Esophagus (tissue), 2 donors: ENCODE results near the gene CCDC122. TPM values are rescaled to one million over a fixed set of nuclear protein-coding genes. Genes with fewer than 3 reads are reported as not detected.

ENCODE experiments used
- H3K27ac ChIP-seq, 2 donors: one replicate each; pipeline ENCODE4 v1.5.1; 2013; ENCODE audit warnings: low read depth in 2 of 2, mild to moderate bottlenecking in 2 of 2, inconsistent platforms in 1 of 2, low read length in 1 of 2, moderate library complexity in 1 of 2
- H3K27me3 ChIP-seq, 2 donors: one replicate each; pipeline ENCODE4 v1.6.1; 2013; ENCODE audit warnings: low read length in 2 of 2, control low read depth in 1 of 2, mild to moderate bottlenecking in 1 of 2; ENCODE audit not compliant: insufficient read depth in 2 of 2, control insufficient read depth in 1 of 2
- H3K36me3 ChIP-seq, 2 donors: one replicate each; pipeline ENCODE4 v1.6.1; 2013; ENCODE audit warnings: low read length in 1 of 2; ENCODE audit not compliant: control insufficient read depth in 2 of 2, insufficient read depth in 2 of 2
- H3K4me1 ChIP-seq, 2 donors: one replicate each; pipeline ENCODE4 v1.6.1; 2013; ENCODE audit warnings: low read length in 1 of 2; ENCODE audit not compliant: control insufficient read depth in 2 of 2, insufficient read depth in 2 of 2
- H3K4me3 ChIP-seq, 2 donors: one replicate each; pipeline ENCODE4 v1.5.1; 2013; ENCODE audit warnings: low read length in 2 of 2, mild to moderate bottlenecking in 2 of 2, low read depth in 1 of 2, moderate library complexity in 1 of 2
- H3K9me3 ChIP-seq, 2 donors: one replicate each; pipeline ENCODE4 v1.6.1; 2013; ENCODE audit warnings: mild to moderate bottlenecking in 2 of 2, low read depth in 1 of 2, low read length in 1 of 2, moderate library complexity in 1 of 2; ENCODE audit not compliant: control insufficient read depth in 2 of 2, insufficient read depth in 1 of 2
- WGBS, 2 donors: extraction: QIAGEN DNeasy Blood & Tissue Kit; methylation state at CpG; one replicate each; pipeline ENCODE4 v1.1.7; 2013; 5-methylcytosine and 5-hydroxymethylcytosine counted together
- polyA plus RNA-seq, 2 donors: library from polyadenylated mRNA; stranded (reverse); fragments of 200-250 nt; gene quantifications; one replicate each; pipeline ENCODE4 v1.2.3, GENCODE V29; 2013
- donor health status: healthy with polysubstance abuse.
- donor health status: Bipolar disorder and iron deficiency.

The CCDC122 gene
- polyA plus RNA-seq, 2 donors, result 2.3 to 4.0 TPM

DNA sequence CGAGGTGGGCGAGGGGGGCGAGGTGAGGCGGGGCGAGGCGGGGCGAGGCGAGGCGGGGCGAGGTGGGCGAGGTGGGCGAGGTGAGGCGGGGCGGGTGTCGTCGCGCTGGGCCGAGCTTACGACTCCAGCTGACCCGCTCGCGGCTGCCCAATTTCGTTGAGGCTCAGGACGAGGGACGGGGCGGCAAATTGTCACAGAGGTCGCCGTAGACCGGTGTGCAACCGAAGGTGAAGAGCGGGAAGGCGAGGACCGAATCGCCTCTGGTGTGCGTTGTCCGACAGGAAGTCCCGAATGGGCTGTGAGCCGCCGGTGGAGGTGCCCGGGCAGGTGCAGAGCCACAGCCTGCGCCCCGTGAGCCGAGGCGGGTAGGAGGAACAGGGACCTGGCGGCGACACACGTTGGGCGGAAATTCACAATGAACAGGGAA, 228 bp upstream of the CCDC122 start, which contains the start of gene LACC1:
TSS of gene LACC1 (plus strand) at position 150 of the 427 bp plus-strand sequence. CDS start 1,082 bp downstream, outside the sequence.
- peak within 1 kb of the TSS; percentile 65 to 98 for H3K4me3 ChIP-seq
- H3K9me3 ChIP-seq, result no peaks in the 10 kb centered on the region
- H3K36me3 ChIP-seq, result no peaks in the 10 kb centered on the region

DNA sequence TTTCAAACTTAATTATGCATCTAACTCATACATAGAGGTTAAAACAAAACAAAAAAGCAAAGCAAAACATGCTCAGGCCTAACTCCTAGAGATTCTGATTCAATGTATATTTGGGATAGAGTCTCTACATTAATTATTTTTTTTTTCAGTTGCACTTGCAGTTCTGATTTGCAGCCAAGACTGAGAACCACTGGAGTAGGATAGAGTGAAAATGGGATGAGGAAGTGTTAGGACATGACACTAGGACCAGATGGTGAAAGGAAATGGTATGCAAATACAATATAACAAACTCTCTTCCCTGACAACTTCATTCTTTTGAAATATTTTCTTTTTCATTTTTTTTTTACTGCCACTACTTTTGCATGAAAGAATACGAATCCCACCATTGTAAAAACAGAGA, 1.8 kb downstream of the CCDC122 start:
- H3K9me3 ChIP-seq, result no peaks in the 10 kb centered on the region
- no peaks in the 10 kb centered on the region for H3K4me1 ChIP-seq
- H3K36me3 ChIP-seq, result no peaks in the 10 kb centered on the region
- H3K27ac ChIP-seq, result no peak overlapping the region
- H3K27me3 ChIP-seq, result no peaks in the 10 kb centered on the region
- 82 to 91% methylated on average over 1 of the region's 1 CpG for WGBS, 2 donors
- H3K4me3 ChIP-seq, result no peak overlapping the region

More for the DNA sequence above, 228 bp upstream of the CCDC122 start, which contains the start of gene LACC1:
- Histone ChIP-seq H3K4me1 (no peaks in the 10 kb centered on the region), H3K27me3 (no peaks in the 10 kb centered on the region), H3K27ac (peak within 1 kb of the TSS; percentile 94 to 99)
- 0 to 1% methylated on average over 37 to 48 of the region's 48 CpGs for WGBS, 2 donors

DNA sequence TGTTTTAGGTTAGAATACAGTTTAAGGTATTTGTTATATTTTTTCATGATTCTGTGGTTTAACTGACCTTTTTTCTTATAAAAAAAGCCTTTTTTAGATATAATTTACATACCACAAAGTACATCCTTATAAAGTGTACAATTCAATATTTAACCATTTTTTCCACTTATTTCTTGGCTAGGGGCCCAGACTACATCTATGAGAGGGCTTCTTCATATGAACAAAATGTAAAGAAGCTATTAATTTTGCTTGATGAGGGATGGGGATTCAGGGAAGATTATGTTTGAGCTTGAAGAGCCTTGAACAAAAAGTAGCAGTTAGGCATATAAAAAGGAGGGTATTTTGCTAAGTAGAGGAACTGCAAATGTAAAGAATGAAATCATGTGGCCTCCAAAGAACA, 2.2 kb downstream of the CCDC122 start:
- H3K36me3 ChIP-seq, result no peaks in the 10 kb centered on the region
- no peak overlapping the region for H3K4me3 ChIP-seq
- no peaks in the 10 kb centered on the region for H3K9me3 ChIP-seq
- no peak overlapping the region for H3K27ac ChIP-seq
- no peaks in the 10 kb centered on the region for H3K27me3 ChIP-seq
- no peaks in the 10 kb centered on the region for H3K4me1 ChIP-seq

DNA sequence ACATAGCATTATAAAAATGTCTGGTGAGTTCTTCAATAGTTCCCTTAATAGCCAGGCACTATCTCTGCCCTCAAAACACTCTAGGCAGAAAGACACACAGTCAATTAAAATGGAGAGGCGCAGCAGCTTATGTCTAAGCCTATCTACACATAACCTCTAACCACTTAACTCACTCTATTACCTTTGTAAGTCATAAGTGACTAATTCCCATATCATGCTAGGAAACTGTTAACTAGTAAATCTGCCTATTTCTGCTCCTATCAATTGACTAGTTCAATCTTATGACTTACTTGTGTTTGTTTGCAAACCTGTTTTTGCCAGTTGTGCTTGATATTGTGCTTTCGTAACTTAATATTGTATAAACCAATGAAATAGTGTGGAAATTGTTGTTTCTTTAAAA, 3.2 kb downstream of the CCDC122 start:
- Histone ChIP-seq H3K27me3 (no peaks in the 10 kb centered on the region), H3K27ac (no peak overlapping the region), H3K36me3 (no peaks in the 10 kb centered on the region), H3K9me3 (no peaks in the 10 kb centered on the region), H3K4me3 (no peak overlapping the region), H3K4me1 (no peaks in the 10 kb centered on the region)
- 90 to 91% methylated on average over 2 of the region's 2 CpGs for WGBS, 2 donors

DNA sequence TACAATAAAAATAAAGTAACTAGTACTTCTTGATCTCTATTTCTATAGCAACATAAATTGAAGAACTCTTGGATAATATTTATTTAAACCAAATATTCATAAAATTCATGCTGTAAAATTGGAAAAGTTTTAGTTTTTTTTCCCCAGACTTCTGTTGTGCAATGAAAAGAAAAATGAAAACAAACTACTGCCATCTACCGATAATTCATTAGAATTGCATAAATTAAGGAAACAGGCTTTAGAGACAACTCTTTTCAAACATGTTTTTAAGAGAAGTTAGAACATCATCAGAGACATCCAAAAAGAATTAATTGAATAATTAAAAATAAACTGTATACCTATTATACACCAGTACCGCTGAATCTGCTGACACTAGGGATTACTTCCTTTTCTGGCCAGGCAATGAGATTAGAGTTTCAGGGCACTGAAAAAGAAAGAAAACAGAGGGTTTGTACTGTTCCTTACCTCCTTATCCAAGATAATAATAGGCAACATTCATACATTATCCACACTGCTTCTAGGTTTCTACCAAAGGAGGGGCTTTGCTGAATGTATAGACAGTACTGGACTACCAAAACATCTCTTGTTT, 4.9 kb downstream of the CCDC122 start:
- WGBS, 2 donors, result 6 to 18% methylated on average over 2 of the region's 2 CpGs
- no peaks in the 10 kb centered on the region for H3K27me3 ChIP-seq
- H3K27ac ChIP-seq, result no peak overlapping the region
- H3K4me3 ChIP-seq, result no peak overlapping the region
- H3K4me1 ChIP-seq, result no peaks in the 10 kb centered on the region
- no peaks in the 10 kb centered on the region for H3K9me3 ChIP-seq
- H3K36me3 ChIP-seq, result no peaks in the 10 kb centered on the region

DNA sequence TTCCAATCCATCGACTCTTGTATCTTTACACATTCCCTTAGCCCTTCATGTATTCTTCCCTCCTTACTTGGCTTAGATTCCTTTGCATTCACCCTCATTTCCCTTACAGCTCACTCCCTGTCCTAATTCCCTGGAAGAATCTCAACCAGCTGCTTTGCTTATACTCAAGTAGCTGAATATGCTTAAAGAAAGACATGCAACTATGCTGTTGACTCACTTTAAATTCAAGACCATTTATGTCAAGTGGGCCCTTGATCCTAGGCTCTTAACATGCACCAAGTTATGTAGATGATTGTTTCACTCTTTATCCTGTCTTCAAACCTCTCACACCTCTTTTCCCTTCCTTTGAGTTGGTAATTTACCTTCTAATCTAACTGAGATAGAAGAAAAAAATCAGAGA, 7.4 kb downstream of the CCDC122 start:
- WGBS, 2 donors, result 96% methylated on average over 1 of the region's 1 CpG
- Histone ChIP-seq H3K36me3 (no peaks in the 10 kb centered on the region), H3K9me3 (no peaks in the 10 kb centered on the region), H3K4me1 (no peaks in the 10 kb centered on the region), H3K27me3 (no peaks in the 10 kb centered on the region), H3K4me3 (no peak overlapping the region), H3K27ac (no peak overlapping the region)

DNA sequence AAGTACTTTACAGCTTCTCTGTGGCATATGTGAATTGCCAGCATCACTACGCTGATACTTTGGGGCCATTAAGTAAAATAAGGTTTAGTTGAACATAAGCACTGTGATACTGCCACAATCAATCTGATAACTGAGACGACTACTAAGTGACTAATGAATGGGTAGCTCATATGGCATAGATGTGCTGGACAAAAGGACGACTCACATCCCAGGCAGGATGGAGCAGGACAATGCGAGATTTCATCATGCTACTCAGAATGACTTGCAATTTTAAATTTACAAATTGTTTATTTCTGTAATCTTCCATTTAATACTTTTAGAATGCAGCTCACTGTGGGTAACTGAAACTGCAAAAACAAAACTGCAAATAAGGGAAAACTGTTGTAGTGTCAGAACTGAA, 13.6 kb downstream of the CCDC122 start:
- Histone ChIP-seq H3K27ac (no peak overlapping the region), H3K4me3 (no peak overlapping the region), H3K9me3 (no peaks in the 10 kb centered on the region), H3K36me3 (no peaks in the 10 kb centered on the region), H3K4me1 (no peaks in the 10 kb centered on the region), H3K27me3 (no peaks in the 10 kb centered on the region)
- 77 to 78% methylated on average over 4 of the region's 4 CpGs for WGBS, 2 donors

DNA sequence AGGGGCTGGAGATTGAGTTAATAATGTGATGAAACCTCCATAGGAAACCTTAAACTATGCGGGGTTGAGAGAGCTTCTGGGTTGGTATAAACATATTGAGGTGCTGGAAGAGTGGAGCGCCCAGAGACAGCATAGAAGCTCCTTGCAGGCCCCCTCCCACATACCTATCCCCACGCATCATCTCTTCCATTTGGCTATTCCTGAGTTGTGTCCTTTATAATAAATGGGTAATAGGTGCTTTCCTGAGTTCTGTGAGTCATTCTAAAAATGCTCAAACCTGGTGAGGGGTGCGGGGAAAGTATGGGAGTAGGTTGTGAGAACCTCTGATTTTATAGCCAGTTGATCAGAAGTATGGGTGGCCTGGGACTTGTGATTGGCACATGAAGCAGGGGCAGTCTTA, 14.6 kb downstream of the CCDC122 start:
- 95 to 97% methylated on average over 4 of the region's 4 CpGs for WGBS, 2 donors
- no peak overlapping the region for H3K27ac ChIP-seq

DNA sequence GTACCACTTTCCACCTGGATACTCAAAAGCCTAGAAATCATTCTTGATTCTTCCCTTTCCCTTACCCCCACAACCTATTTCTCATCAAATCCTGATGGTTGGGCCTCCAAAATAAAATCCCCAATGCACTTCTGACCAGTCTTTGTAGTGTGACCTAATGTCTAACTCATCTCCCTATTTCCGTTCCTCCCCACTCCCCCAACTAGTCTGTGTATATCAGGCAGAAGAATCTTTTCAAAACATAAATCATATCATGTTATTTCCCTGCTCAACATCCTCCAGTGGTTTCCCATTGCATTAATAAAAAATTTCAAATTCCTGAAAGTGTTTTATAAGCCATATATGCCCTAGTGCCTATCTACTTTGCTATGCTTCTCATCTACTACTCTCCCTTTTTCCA, 17.7 kb downstream of the CCDC122 start:
- H3K9me3 ChIP-seq, result no peaks in the 10 kb centered on the region
- 95 to 98% methylated on average over 1 of the region's 1 CpG for WGBS, 2 donors

More for the DNA sequence above, 14.6 kb downstream of the CCDC122 start:
- H3K27me3 ChIP-seq, result no peaks in the 10 kb centered on the region
- H3K36me3 ChIP-seq, result no peaks in the 10 kb centered on the region
- no peaks in the 10 kb centered on the region for H3K4me1 ChIP-seq
- H3K9me3 ChIP-seq, result no peaks in the 10 kb centered on the region
- H3K4me3 ChIP-seq, result no peak overlapping the region

DNA sequence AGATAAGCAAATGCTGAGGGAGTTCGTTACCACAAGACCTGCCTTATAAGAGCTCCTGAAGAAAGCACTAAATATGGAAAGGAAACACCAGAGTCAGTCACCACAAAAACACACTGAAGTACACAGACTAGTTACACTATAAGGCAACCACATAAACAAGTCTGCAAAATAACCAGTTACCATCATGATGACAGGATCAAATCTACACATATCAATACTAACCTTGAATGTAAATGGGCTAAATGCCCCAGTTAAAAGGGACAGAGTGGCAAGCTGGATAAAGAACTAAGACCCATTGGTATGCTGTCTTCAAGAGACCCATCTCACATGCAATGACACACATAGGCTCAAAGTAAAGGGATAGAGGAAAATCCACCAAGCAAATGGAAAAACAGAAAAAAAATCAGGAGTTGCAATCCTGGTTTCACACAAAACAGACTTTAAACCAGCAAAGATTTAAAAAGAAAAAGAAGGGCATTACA, 26.6 kb downstream of the CCDC122 start:
- H3K9me3 ChIP-seq, result peaks cover 4 to 5% of the 10 kb centered on the region in 2 donors
- 96 to 100% methylated on average over 1 of the region's 1 CpG for WGBS, 2 donors
- H3K27me3 ChIP-seq, result no peaks in the 10 kb centered on the region

More for the DNA sequence above, 17.7 kb downstream of the CCDC122 start:
- Histone ChIP-seq H3K27me3 (no peaks in the 10 kb centered on the region), H3K36me3 (no peaks in the 10 kb centered on the region), H3K27ac (no peak overlapping the region), H3K4me1 (no peaks in the 10 kb centered on the region), H3K4me3 (no peak overlapping the region)

More for the DNA sequence above, 26.6 kb downstream of the CCDC122 start:
- Histone ChIP-seq H3K27ac (no peak overlapping the region), H3K4me1 (no peaks in the 10 kb centered on the region), H3K36me3 (peaks cover 0 to 2% of the 10 kb centered on the region in 2 donors), H3K4me3 (no peak overlapping the region)
